GM19099 (cell line): ENCODE data around the gene HEPHL1.

ENCODE experiments used
- POLR2A ChIP-seq: IDR thresholded peaks from 3 replicates; pipeline ENCODE4 v1.6.1; 2011; ENCODE audit warnings: low read depth; ENCODE audit not compliant: insufficient read length; ENCODE audit errors: extremely low read depth

The HEPHL1 gene

GRCh38 chr11:94011478-94011877 is 9.7 kb upstream of the HEPHL1 start:
- no peak for TF ChIP-seq POLR2A

DNA sequence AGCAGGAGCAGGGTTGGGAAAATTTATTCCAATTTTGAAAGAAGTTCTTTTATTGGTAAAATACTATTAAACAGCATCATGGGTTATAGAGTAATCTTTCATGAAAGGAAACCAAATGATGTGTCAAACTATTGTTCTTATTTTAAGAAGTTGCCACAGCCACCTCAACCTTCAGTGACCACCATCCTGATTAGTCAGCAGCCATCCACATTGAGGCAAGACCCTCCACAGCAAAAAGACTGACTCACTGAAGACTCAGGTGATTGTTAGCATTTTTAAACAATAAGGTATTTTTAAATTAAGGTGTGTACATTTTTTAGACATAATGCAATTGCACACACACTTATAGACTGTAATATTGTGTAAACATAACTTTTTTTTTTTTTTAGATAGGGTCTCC is 3.7 kb upstream of the HEPHL1 start:
- TF ChIP-seq POLR2A = no peak

GRCh38 chr11:94018721-94019120 is 2.4 kb upstream of the HEPHL1 start:
- TF ChIP-seq POLR2A = no peak

DNA sequence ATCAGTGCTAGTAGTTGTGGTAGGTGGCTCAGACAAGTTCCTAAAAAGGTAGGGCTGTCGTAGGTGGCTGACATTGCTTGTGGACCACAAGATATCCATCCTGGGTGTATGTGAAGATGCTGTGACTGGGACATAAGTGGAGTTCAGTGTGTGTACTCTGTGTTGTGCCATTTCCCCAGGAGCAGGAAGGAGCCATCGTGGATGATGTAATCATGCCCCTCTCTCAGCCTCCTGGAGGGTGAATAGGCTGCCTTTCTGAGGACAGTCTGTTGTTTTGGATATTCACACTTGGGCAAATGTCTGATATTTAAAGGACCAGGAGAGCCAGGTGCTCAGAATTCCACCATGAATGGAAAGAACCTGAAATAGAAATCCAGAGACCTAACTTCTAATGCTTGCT is 2.7 kb downstream of the HEPHL1 start:
- no peak for TF ChIP-seq POLR2A

- no peak for TF ChIP-seq POLR2A
These were observed 3.4 kb downstream of the HEPHL1 start for GRCh38 chr11:94024547-94024946.

GRCh38 chr11:94025690-94026394 is 4.7 kb downstream of the HEPHL1 start:
- TF ChIP-seq POLR2A = no peak

DNA sequence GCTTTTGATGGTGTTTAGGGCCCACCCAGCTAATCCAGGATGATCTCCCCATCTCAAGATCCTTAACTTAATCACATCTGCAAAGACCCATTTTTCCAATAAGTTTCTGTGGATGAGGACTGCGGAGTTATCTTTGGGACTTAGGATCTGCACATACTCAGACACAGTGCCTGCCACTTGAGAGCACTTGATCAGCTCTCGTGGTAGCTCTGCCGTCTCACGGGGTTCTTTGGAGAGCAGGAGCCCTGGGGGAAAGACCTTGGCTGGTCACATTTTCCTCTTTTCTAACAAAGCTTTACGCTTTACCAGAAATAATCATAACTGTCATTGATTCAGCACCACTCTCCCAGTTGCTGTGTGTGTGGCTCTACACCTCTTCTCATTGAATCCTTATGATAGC is 6.1 kb downstream of the HEPHL1 start:
- TF ChIP-seq POLR2A = no peak

- TF ChIP-seq POLR2A = no peak
These were observed 7.3 kb downstream of the HEPHL1 start for GRCh38 chr11:94028436-94028835.

DNA sequence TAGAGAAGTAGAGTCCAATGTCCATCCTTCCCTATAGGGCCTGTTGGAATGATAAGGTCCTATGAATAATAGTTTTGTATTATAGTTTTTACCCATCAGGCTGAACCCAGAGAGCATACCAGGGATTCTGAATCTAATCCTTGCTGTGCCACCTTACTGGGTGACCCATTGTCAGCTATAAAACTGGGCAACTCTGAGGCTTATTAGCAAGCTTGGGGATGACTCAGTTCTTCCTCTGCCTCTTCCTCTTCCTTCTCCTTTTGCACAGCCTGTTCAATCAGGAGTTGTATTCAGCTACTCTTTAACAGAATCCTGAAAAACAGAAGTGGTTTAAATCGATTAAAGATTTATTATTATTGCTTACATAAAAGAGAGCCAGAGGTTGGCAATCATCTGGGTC is 8.9 kb downstream of the HEPHL1 start:
- no peak for TF ChIP-seq POLR2A

DNA sequence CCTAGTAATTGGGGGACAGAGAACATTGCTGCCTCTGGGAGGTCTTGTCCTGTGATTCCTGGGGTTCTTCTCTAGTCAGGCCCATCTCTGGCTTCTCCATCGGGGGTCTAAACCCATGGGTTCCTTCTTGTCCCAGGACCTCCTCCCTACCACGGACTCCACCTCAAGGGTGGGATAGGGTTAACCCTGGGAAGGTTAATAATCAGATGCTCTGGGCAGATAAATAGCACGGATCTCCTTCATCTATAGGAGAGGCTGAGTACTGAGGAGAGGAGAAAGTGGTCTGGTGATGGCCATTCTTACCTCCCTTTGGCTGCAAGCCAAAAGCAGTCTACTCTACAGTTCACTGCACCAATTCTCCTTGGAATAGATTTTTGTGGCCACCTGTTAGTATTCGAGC is 10.5 kb downstream of the HEPHL1 start:
- TF ChIP-seq POLR2A = no peak

GRCh38 chr11:94032066-94032465 is 10.9 kb downstream of the HEPHL1 start:
- TF ChIP-seq POLR2A = no peak

DNA sequence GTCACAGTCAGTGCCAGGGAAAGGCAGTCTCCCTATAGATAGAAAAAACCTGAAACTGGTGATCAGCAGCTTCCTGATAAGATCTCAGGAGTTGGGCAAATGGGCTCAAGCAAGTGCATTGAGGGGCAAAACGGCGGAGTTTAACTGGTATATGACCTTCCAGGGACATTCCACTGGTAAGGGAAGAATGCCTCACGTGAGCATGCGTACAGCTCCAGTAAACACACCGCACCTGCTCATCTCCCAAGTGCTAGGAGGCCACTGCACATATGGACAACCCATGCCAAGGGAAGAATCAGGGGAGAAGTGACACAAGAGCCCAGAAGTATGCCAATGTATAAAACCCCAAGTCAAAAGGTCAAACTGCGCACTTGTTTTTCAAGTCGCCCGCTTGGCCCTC is 11.6 kb downstream of the HEPHL1 start:
- TF ChIP-seq POLR2A = no peak

GRCh38 chr11:94034207-94034606 is 13.1 kb downstream of the HEPHL1 start:
- TF ChIP-seq POLR2A = no peak

GRCh38 chr11:94036096-94036495 is 14.9 kb downstream of the HEPHL1 start:
- TF ChIP-seq POLR2A = no peak

- TF ChIP-seq POLR2A = no peak
These were observed 22.1 kb downstream of the HEPHL1 start for GRCh38 chr11:94043241-94043640.

GRCh38 chr11:94046796-94047195 is 25.6 kb downstream of the HEPHL1 start:
- TF ChIP-seq POLR2A = no peak
